ENCODE measurements around the gene MAP1LC3B.

MAP1LC3B gene

DNA sequence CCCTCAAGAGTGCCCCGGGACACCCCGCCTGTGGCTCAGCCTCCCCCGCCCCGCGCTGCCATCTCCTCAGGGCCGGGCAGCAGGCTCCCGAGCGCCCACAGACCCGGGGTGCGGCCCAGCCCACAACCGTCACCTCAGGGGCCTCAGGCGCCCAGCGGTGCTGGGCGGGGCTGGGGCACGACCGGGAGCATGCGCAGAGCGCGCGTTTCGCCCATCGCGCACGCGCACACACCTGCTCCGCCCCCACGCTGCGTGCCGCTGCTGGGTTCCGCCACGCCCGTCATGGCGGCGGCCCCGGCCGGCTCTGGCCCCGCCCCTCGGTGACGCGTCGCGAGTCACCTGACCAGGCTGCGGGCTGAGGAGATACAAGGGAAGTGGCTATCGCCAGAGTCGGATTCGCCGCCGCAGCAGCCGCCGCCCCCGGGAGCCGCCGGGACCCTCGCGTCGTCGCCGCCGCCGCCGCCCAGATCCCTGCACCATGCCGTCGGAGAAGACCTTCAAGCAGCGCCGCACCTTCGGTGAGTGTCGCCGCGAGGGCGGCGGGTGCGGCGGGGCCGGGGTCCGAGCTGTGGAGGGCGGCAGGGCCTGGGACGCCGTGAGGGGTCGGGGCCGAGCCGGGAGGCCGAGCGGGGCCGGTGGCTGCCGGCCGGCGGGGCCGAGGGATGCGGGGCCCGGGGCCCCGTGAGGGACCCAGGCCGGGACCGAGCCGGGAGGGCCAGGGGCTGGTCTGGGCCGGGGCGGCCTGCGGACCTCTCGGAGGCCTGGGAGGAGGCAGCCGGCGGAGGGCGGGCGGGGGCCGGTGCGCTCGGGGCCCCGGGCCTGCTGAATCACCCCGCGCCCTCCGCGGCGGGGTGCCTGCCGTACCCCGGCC lies at the start of gene MAP1LC3B:
MAP1LC3B (plus strand) TSS at position 387 of the 871 bp plus-strand sequence; CDS start at position 479, 92 bp downstream.
- H3K27ac Mint-ChIP-seq = peak within 1 kb of the TSS; percentile 94
- no peaks in the 10 kb centered on the region for H3K9me3 Mint-ChIP-seq
- no peaks in the 10 kb centered on the region for H3K27me3 Mint-ChIP-seq
- no peaks in the 10 kb centered on the region for H3K36me3 Mint-ChIP-seq
- H3K4me1 Mint-ChIP-seq = peaks cover 57% of the 10 kb centered on the region
- peak within 1 kb of the TSS; percentile 95 for H3K4me3 Mint-ChIP-seq

DNA sequence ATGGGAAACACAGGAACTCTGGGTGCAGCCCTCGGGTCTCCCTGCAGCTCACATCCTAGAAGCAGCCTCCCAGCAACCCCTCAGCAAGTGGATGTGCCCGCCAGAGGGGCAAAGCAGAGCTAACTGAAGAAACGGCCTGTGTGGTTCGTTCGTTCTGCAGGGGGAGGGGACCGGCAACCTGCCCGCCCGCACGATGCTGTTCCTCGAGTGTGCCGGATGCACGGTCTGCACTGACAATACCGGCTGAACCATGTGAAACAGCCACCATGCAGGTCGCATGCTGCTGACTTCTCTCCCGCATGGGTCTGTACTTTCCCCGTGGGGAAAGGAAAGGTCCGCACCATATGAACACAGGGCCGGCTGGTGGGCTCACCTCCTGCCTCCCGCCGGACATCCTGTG lies 49.6 kb upstream of the MAP1LC3B start:
- H3K4me1 Mint-ChIP-seq = peaks cover 17% of the 10 kb centered on the region
- H3K27ac Mint-ChIP-seq = no peak overlapping the region
- no peak overlapping the region for H3K4me3 Mint-ChIP-seq
- no peaks in the 10 kb centered on the region for H3K27me3 Mint-ChIP-seq
- H3K9me3 Mint-ChIP-seq = no peaks in the 10 kb centered on the region
- H3K36me3 Mint-ChIP-seq = peaks cover 12% of the 10 kb centered on the region

DNA sequence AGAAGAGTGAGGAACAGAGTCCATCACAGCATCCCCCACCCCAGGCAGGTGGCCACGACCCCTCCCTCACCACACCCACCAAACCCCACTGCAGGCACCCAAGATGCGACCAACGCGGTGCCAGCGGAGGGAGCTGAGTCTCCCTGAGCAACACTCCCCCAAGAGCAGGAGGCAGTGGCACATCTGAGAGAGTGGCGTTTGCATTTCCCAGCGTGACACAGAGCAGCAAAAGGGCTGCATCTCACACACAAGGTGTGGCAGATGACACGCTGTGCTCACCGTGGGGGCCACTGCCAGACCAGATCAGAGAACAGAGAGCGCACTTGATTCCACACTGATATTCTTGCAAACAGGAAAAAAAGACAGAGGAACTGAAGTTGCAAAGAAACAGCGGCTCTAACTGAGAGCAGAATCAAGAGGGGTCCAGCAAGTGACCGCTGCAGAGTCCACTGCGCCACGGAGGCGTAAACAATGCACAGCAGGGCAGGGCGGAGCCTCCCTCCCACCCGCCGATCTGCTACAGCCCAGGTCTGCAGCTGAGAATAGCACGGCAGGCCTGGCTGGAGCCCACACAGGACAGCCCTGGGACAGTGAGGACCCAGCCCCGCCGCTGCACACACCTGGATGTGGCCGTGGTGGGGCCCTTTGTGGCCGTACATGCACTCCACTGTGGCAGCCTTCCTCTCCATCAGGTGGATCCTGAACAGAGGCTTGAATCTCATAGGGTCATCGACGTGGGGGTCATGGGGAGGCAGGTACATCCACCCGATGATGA lies 49.0 kb upstream of the MAP1LC3B start:
- no peaks in the 10 kb centered on the region for H3K27me3 Mint-ChIP-seq
- no peak overlapping the region for H3K4me3 Mint-ChIP-seq
- H3K9me3 Mint-ChIP-seq = no peaks in the 10 kb centered on the region
- no peak overlapping the region for H3K27ac Mint-ChIP-seq
- peaks cover 12% of the 10 kb centered on the region for H3K36me3 Mint-ChIP-seq
- H3K4me1 Mint-ChIP-seq = peaks cover 16% of the 10 kb centered on the region

DNA sequence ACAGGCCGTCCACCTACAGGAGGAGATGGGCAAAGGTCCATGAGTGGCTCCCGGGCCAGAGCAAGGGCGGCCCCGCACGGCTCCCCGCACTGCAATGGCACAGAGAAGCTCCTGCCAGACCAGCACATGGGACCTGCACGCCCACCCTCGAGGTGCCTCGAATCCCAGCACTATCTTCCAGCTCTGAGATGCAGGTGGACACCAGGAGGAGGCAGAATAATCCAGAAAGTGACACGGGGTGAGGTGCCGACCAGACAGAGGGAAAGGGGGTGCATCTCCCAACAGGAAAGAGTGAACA lies 48.4 kb upstream of the MAP1LC3B start:
- Mint-ChIP-seq H3K27ac (peak overlapping the region; percentile 30), H3K9me3 (no peaks in the 10 kb centered on the region), H3K27me3 (no peaks in the 10 kb centered on the region), H3K4me1 (peaks cover 15% of the 10 kb centered on the region), H3K4me3 (peak overlapping the region; percentile 47), H3K36me3 (peaks cover 12% of the 10 kb centered on the region)

DNA sequence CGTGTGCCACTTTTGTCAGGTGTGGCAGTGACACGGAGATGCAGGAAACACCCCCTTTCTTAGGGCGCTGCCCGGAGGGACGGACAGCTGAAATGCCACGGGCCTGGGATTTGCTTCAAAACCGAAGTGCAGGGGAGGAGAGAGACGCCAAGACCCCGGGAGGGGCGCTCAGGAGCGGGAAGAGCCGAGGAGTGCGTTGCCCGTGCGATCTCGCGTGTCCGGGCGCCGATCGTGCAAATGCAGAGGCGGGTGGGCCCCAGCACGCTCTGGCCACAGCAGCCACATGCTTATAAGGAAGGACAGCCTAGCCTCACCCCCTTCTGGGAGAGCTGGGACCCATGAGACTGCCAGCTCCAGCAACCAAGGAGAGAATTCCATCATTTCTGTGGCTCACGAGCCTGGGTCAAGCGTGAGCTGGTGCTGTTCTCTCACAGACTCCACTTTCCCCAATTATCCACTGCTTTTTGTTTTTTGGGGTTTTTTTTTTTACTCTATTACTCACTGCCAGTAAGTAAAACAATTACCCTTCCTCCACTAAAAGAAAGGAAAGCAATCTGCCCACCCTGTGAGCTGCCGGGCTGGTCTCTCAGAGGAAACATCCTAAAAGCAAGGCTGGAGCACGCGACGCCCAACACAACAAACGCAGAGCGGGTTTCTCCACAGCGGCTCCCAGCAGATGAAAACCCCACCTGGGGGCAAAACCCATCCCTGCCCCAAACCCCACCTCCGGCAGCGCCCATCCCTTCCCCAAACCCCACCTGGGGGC lies 47.8 kb upstream of the MAP1LC3B start:
- peak overlapping the region; percentile 30 for H3K27ac Mint-ChIP-seq
- H3K36me3 Mint-ChIP-seq = peaks cover 13% of the 10 kb centered on the region
- peaks cover 17% of the 10 kb centered on the region for H3K4me1 Mint-ChIP-seq
- H3K4me3 Mint-ChIP-seq = peak overlapping the region; percentile 47
- H3K9me3 Mint-ChIP-seq = no peaks in the 10 kb centered on the region
- no peaks in the 10 kb centered on the region for H3K27me3 Mint-ChIP-seq

DNA sequence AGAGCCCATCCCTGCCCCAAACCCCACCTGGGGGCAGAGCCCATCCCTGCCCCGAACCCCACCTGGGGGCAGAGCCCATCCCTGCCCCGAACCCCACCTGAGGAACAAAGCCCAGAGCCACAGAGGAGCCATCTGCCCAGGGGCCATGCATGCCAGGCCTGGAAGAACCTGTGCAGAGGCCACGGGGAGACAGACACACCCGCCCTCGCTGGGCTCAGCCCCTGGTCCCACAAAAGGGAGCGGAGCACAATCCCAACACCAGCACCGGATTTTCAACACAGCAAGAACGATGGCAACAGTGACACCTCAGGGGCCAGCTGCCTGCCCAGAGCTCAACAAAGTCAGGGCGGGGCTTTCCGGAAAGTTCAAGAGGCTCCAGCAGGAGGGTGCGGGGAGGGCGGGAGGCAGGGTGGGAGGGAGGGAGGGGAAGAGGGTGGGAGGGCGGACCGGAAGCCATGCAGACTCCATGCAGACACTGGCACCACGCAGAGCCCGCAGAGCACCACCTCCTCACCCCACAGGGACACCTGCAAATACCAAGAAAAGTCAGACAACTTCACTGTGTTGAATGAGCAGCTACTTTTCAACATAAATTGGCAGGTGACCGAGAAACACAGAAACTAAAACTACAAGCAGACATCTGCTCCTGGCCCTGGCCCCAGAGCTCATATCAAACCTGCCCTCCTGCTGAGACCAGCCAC lies 47.1 kb upstream of the MAP1LC3B start:
- H3K4me3 Mint-ChIP-seq = peak overlapping the region; percentile 72
- H3K27ac Mint-ChIP-seq = peak overlapping the region; percentile 85
- no peaks in the 10 kb centered on the region for H3K9me3 Mint-ChIP-seq
- peaks cover 13% of the 10 kb centered on the region for H3K36me3 Mint-ChIP-seq
- peaks cover 21% of the 10 kb centered on the region for H3K4me1 Mint-ChIP-seq
- H3K27me3 Mint-ChIP-seq = no peaks in the 10 kb centered on the region

DNA sequence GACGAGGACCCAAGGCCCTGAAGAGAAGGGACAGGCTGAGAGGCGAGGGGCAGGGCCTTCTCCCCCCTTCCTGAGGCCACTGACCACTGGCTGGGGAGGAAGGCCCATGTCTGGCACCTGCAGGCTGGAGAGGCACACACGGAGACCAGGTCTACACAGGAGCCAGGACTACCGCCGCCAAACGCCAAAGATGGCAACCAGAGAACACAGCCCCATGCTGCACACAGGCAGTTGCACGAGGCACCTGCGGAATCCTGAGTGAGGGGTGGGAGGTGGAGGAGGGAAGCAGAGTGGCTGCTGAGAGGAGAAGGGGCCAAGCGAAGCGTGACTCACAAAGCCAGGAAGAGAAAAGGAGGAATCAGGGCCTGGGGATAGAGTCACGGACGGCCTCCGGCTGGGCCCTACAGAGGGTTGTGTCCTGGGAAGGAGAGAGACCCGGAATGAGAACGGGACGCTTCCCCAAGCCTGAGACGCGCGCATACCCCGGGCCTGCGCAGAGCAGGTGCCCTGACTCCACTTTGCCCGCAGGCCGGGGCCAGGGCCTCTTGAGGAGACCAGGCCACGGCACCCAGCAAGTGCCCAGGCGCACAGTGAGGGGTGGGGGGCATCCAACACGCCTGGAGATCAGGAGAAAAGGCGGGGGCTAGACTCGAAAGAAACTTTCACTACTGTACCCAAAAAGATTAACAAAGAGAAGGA lies 46.3 kb upstream of the MAP1LC3B start:
- no peaks in the 10 kb centered on the region for H3K27me3 Mint-ChIP-seq
- H3K4me3 Mint-ChIP-seq = peak overlapping the region; percentile 72
- peak overlapping the region; percentile 85 for H3K27ac Mint-ChIP-seq
- H3K9me3 Mint-ChIP-seq = no peaks in the 10 kb centered on the region
- peaks cover 21% of the 10 kb centered on the region for H3K4me1 Mint-ChIP-seq
- H3K36me3 Mint-ChIP-seq = peaks cover 12% of the 10 kb centered on the region

DNA sequence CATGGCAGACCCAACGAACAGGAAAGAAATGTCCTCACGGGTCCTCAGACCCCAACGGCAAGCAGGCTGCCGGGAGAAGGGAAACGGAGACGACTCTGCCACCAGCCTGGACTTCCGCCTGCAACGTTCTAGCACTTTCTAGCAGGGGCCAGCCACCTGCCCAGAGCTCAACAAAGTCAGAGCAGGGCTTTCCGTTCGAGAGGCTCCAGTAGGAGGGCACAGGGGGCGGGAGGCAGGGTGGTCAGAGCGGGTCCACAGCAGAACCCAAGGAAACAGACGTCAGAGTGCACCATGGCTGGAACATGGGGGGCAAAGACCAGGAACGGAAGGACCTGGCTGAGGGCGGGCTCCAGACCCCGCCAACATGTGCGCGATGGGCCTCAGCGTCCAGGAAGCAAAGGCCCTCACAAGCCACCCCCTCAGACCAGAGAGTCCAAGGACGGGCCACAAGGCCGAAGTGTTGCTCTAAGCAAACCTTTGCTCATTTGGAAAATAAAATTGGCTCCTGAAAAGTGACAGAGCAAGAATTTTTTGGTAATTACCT lies 45.5 kb upstream of the MAP1LC3B start:
- no peaks in the 10 kb centered on the region for H3K27me3 Mint-ChIP-seq
- H3K4me1 Mint-ChIP-seq = peaks cover 21% of the 10 kb centered on the region
- H3K27ac Mint-ChIP-seq = no peak overlapping the region
- H3K9me3 Mint-ChIP-seq = no peaks in the 10 kb centered on the region
- no peak overlapping the region for H3K4me3 Mint-ChIP-seq
- peaks cover 12% of the 10 kb centered on the region for H3K36me3 Mint-ChIP-seq

DNA sequence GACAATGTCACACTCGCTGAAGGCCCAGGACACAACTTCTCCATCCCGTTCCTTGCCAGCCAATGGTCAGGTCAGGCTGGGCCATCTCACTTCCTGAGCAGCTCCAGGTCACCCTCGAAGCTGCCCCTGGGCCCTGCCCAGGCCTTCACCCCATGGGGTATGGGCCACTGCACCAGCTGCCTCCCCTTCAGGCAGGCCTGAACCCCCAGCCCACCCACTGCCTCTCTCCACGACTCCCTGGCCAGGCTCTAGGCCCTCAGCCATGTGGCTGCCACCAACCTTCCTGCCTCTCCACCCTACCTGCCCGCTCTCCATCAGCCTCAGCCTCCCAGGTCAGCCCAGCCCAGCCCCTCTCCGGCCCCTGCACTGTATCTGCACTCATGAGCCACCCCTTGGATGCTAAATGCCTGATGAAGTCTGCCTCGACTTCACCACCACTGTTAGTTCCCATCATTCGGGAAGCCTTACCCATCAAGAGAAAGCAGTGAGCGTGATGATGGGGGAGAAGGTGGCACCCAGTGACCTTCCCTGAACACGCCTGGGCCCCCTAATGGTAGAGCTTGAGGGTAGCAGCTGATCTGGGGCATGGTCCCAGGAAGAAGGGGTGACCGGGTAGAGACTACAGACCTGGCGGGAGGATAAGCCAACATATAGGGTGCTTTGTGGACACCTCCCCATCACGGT lies 44.1 kb upstream of the MAP1LC3B start:
- Mint-ChIP-seq H3K27ac (no peak overlapping the region), H3K4me3 (no peak overlapping the region), H3K27me3 (no peaks in the 10 kb centered on the region), H3K36me3 (peaks cover 12% of the 10 kb centered on the region), H3K9me3 (no peaks in the 10 kb centered on the region), H3K4me1 (peaks cover 21% of the 10 kb centered on the region)

DNA sequence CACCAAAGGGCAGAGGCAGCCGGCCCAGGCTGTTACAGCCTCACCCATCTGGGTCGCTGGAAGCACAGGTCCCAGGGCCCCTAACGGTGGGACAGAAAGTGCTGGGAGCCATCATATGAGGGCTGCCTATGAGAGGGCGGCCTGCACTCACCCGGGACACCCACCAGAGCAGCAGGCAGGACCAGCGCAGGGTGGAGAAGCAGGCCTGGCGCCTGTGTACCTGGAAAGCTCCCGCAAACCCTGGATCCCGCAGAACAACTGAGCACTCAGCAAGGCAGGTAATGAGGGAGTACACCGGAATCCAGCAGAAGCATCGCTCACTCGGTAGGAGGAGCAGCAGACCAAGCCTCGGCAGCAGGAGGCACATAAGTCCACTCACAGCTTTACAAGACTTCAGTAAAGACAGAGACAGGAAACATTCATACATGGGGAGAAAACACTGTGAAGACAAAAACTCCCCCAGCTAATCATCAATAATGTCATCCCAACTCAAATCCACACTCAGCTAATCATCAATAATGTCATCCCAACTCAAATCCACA lies 43.4 kb upstream of the MAP1LC3B start:
- Mint-ChIP-seq H3K27me3 (no peaks in the 10 kb centered on the region), H3K4me1 (peaks cover 17% of the 10 kb centered on the region), H3K9me3 (no peaks in the 10 kb centered on the region), H3K36me3 (peaks cover 12% of the 10 kb centered on the region), H3K27ac (peak overlapping the region; percentile 70), H3K4me3 (no peak overlapping the region)

DNA sequence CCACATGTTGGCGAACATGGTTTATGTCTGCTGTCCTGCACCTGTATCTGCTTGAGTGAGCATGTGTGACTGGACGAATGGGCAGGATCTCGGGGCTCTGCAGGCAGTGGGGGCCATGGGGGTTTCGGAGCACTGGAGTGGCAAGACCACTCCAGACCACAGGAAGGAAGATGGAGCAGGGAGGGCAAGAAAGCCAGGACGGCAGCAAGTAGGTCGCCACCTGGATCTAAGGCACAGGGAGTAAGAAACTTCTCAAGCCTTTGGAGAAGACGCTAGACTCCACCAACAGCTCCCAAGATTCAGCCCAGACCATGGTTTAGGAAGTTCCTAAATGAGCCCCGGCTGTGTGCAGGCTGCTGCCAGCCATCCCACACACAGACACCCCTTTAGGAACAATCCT lies 42.1 kb upstream of the MAP1LC3B start:
- H3K27ac Mint-ChIP-seq = no peak overlapping the region
- peaks cover 12% of the 10 kb centered on the region for H3K36me3 Mint-ChIP-seq
- H3K4me3 Mint-ChIP-seq = no peak overlapping the region
- no peaks in the 10 kb centered on the region for H3K27me3 Mint-ChIP-seq
- no peaks in the 10 kb centered on the region for H3K9me3 Mint-ChIP-seq
- H3K4me1 Mint-ChIP-seq = peaks cover 16% of the 10 kb centered on the region

DNA sequence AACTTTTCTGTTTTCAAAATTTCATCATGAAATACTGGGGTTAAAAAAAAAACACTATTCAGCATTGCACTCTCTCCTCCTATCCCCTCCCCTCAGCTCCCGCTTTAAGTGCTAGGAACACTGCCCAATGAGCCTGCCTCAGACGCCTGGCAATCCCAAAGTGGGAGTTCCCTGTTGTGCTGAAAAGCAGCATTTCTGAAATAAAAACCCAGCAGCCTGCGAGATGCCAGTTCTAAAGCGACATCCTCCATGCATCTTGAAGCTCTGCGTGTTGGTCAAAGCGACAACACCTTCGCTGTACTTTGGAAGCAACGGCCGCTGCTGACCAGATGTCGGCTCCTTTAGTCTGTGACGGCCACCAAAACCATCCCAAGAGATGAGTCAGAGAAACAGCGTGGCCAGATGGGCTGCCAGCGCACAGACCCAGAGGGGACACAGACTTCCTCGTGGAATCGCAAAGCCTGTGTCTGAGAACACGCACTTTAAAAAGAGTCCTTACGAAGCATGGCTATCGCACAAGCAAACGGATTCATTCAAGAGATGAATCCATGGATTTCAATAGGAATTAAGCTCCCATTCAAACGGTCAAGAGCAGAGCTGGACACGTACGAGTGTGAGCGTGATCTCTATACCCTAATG lies 41.3 kb upstream of the MAP1LC3B start:
- Mint-ChIP-seq H3K27me3 (no peaks in the 10 kb centered on the region), H3K9me3 (no peaks in the 10 kb centered on the region), H3K36me3 (peaks cover 7% of the 10 kb centered on the region), H3K4me3 (no peak overlapping the region), H3K4me1 (peaks cover 10% of the 10 kb centered on the region), H3K27ac (no peak overlapping the region)

DNA sequence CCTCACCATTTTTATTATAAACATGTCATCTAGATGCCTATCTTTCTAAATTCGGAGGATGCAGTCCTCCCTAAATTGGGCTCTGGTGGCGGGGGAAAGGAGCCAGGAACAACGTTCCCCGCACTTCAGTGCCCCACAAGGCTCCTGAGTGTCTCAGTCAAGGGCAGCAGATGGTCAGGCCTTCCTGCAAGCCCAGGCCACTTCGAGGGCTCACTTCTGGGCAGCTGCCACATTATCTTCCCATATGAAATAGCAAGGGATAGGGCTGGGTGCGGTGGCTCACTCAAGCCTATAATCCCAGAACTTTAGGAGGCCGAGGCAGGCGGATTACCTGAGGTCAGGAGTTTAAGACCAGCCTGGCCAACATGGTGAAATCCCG lies 40.8 kb upstream of the MAP1LC3B start:
- no peak overlapping the region for H3K4me3 Mint-ChIP-seq
- no peaks in the 10 kb centered on the region for H3K9me3 Mint-ChIP-seq
- H3K27me3 Mint-ChIP-seq = no peaks in the 10 kb centered on the region
- H3K36me3 Mint-ChIP-seq = peaks cover 4% of the 10 kb centered on the region
- no peak overlapping the region for H3K27ac Mint-ChIP-seq
- peaks cover 9% of the 10 kb centered on the region for H3K4me1 Mint-ChIP-seq
